Measurements from ENCODE around the gene TBX20. TPM values are rescaled to one million over a fixed set of nuclear protein-coding genes. Genes with fewer than 3 reads are reported as not detected.

Gene TBX20
- total and polyA plus RNA-seq, 2 experiments from 2014 or later: 2.4 to 14.8 TPM

DNA sequence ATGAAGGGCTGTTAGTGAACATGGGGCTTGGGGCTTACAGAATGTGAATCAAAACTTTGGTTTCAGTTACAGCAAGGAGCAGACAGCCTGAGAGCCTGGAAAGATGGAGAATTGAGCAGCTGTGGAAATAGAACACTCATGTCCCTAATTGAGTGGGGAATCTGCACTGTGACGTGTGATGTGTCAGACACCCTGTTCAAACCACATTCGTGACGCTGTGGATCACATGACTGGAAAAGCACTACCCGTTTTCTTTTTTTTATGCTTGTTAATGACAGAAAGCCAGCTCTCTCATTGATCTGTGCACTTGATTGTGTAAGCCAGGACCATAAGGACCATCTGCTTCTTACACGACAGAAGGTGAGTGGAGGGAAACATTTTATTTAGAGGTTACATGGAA lies 15.1 kb upstream of the TBX20 start:
- H3K4me3 ChIP-seq: no peak overlapping the region
- no peaks in the 10 kb centered on the region for H3K79me2 ChIP-seq
- H3K36me3 ChIP-seq (replicated peaks; ENCODE audit: insufficient read depth, low read depth): no peaks in the 10 kb centered on the region
- TF ChIP-seq EZH2 (IDR thresholded peaks at IDR 0.05; ENCODE audit: borderline replicate concordance) (no peak), EZH2phosphoT487 (IDR thresholded peaks at IDR 0.05; ENCODE audit: low read depth, severe bottlenecking, unreplicated experiment) (no peak)
- TF ChIP-seq, protein P1, sequence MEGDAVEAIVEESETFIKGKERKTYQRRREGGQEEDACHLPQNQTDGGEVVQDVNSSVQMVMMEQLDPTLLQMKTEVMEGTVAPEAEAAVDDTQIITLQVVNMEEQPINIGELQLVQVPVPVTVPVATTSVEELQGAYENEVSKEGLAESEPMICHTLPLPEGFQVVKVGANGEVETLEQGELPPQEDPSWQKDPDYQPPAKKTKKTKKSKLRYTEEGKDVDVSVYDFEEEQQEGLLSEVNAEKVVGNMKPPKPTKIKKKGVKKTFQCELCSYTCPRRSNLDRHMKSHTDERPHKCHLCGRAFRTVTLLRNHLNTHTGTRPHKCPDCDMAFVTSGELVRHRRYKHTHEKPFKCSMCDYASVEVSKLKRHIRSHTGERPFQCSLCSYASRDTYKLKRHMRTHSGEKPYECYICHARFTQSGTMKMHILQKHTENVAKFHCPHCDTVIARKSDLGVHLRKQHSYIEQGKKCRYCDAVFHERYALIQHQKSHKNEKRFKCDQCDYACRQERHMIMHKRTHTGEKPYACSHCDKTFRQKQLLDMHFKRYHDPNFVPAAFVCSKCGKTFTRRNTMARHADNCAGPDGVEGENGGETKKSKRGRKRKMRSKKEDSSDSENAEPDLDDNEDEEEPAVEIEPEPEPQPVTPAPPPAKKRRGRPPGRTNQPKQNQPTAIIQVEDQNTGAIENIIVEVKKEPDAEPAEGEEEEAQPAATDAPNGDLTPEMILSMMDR (IDR thresholded peaks at IDR 0.05; ENCODE audit: poor library complexity): no peak
- no peak for DNase-seq (ENCODE audit: low spot score)
- no peaks in the 10 kb centered on the region for H3K4me1 ChIP-seq (ENCODE audit: insufficient read depth)
- no peak overlapping the region for H3K4me2 ChIP-seq
- H3K27me3 ChIP-seq: peaks cover 7% of the 10 kb centered on the region
- H3K27ac ChIP-seq: no peak overlapping the region
- WGBS (ENCODE audit: low lambda C conversion rate, missing lambda C conversion rate): 50% methylated on average over 5 of the region's 5 CpGs
- H3K9me3 ChIP-seq (ENCODE audit: low read depth): no peaks in the 10 kb centered on the region
- H3K9me2 ChIP-seq (replicated peaks; ENCODE audit: insufficient read depth): no peaks in the 10 kb centered on the region
- H2AFZ ChIP-seq: no peak overlapping the region
- H4K20me1 ChIP-seq (ENCODE audit: insufficient read depth, poor library complexity, severe bottlenecking): no peaks in the 10 kb centered on the region

DNA sequence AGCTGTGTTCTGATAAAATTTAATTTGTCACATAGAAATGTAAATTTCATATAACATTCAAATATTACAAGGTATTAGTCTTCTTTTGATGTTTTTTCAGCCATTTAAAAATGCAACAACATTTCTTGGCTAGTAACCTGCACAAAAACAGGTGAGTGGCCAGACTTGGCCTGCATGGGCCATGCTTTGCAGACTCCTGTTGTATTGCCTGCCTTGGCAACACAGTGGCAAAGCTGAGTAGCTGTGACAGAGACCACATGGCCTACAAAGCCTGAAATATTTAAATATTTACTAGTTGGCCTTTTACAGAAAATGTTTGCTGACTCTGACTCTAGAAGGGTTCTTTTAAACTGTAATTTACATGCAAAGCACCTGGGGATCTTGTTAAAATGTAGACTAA lies 13.5 kb upstream of the TBX20 start:
- H3K4me1 ChIP-seq (ENCODE audit: insufficient read depth): no peaks in the 10 kb centered on the region
- no peak for DNase-seq (ENCODE audit: low spot score)
- no peaks in the 10 kb centered on the region for H4K20me1 ChIP-seq (ENCODE audit: insufficient read depth, poor library complexity, severe bottlenecking)
- H3K27ac ChIP-seq: no peak overlapping the region
- H2AFZ ChIP-seq: no peak overlapping the region
- H3K9me3 ChIP-seq (ENCODE audit: low read depth): no peaks in the 10 kb centered on the region
- TF ChIP-seq, protein P1 (IDR thresholded peaks at IDR 0.05; ENCODE audit: poor library complexity): no peak
- TF ChIP-seq EZH2 (IDR thresholded peaks at IDR 0.05; ENCODE audit: borderline replicate concordance): no peak
- TF ChIP-seq EZH2phosphoT487 (IDR thresholded peaks at IDR 0.05; ENCODE audit: low read depth, severe bottlenecking, unreplicated experiment): no peak
- H3K36me3 ChIP-seq (replicated peaks; ENCODE audit: insufficient read depth, low read depth): no peaks in the 10 kb centered on the region
- H3K4me3 ChIP-seq: no peak overlapping the region
- no peak overlapping the region for H3K4me2 ChIP-seq
- H3K79me2 ChIP-seq: no peaks in the 10 kb centered on the region
- peaks cover 22% of the 10 kb centered on the region for H3K27me3 ChIP-seq
- H3K9me2 ChIP-seq (replicated peaks; ENCODE audit: insufficient read depth): no peaks in the 10 kb centered on the region

DNA sequence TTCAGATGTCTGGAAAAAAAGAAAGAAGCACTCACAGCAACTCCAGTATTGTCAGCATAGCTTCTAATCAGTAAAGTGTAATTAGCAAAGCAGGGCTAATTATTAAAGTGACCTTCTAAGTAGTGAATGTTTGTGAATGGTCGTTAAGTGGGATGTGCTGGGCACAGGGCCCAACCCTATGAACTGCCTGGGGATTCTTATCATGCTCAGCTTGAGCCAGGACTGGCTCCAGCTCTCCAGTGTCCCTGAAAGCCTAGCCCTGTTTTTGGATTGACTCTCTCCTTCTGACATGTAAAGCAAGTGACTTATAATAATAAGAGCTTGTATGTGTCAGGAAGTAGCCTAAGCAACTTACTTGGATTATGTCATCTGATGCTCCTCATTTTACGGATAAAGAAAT lies 9.5 kb upstream of the TBX20 start:
- TF ChIP-seq EZH2phosphoT487 (IDR thresholded peaks at IDR 0.05; ENCODE audit: low read depth, severe bottlenecking, unreplicated experiment): no peak
- TF ChIP-seq, protein P1 (IDR thresholded peaks at IDR 0.05; ENCODE audit: poor library complexity): no peak
- no peak for TF ChIP-seq EZH2 (IDR thresholded peaks at IDR 0.05; ENCODE audit: borderline replicate concordance)
- H3K4me3 ChIP-seq: no peak overlapping the region
- H3K9me3 ChIP-seq (ENCODE audit: low read depth): no peaks in the 10 kb centered on the region
- no peaks in the 10 kb centered on the region for H4K20me1 ChIP-seq (ENCODE audit: insufficient read depth, poor library complexity, severe bottlenecking)
- no peaks in the 10 kb centered on the region for H3K9me2 ChIP-seq (replicated peaks; ENCODE audit: insufficient read depth)
- no peaks in the 10 kb centered on the region for H3K36me3 ChIP-seq (replicated peaks; ENCODE audit: insufficient read depth, low read depth)
- no peak overlapping the region for H3K4me2 ChIP-seq
- H3K79me2 ChIP-seq: no peaks in the 10 kb centered on the region
- DNase-seq (ENCODE audit: low spot score): no peak
- WGBS (ENCODE audit: low lambda C conversion rate, missing lambda C conversion rate): 52% methylated on average over 2 of the region's 2 CpGs
- peaks cover 6% of the 10 kb centered on the region for H3K4me1 ChIP-seq (ENCODE audit: insufficient read depth)
- no peak overlapping the region for H2AFZ ChIP-seq
- no peak overlapping the region for H3K27ac ChIP-seq
- H3K27me3 ChIP-seq: peaks cover 62% of the 10 kb centered on the region

Data from hepatocyte (in vitro differentiated cells).